Stimulated activated CD8-positive, alpha-beta memory T cell treated with anti-CD3 and anti-CD28 coated beads, Interleukin-2, amount 100 ng/mL, for 1 hour (primary cell): ENCODE measurements around the gene RBM25.
A peak's percentile ranks its signal among the peaks of the same experiment; 100 is the strongest.

Experiments
- DNase-seq, 2 donors: peaks; one replicate each; pipeline ENCODE4 v3.0.0-alpha.2; 2020; ENCODE audit warnings: low read depth in 2 of 2

Gene RBM25

DNA sequence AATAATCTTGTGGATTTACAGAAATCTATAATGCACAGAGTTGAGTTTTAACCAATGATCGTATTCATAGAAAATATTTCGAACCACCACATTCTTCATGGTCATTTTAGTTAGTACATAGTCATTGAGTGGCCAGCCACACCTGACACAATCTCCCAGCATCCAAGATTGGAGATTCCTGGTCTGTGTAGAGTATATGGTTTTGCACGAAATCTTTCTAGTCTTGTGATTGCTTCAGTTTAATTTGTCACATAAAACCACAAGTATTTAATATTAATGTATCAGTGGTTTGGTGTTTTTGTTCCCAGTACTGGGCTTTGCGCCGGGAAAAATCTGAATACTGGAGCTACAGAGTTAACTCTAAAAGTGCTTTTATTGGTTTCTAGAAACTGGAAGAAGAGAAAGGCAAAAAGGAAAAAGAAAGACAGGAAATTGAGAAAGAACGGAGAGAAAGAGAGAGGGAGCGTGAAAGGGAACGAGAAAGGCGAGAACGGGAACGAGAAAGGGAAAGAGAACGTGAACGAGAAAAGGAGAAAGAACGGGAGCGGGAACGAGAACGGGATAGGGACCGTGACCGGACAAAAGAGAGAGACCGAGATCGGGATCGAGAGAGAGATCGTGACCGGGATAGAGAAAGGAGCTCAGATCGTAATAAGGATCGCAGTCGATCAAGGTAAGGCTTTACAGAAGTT, 44.6 kb downstream of the RBM25 start:
- no peak for DNase-seq

DNA sequence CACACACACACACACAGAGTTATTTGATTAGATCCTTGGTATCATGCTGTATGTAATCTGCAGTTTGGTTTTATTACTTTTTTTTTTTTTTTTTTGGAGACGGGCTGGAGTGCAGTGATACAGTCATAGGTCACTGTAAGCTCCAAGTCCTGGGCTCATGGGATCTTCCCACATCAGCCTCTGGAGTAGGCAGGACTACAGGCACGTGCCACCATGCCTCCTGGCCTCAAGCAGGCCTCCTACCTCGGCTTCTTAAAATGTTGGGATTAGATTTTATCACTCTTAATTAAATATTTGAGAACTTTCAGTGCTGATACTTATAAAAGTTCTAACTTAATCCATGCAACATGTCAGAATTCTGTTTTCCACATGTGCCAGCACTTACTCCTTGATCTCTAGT, 46.7 kb downstream of the RBM25 start:
- no peak for DNase-seq

DNA sequence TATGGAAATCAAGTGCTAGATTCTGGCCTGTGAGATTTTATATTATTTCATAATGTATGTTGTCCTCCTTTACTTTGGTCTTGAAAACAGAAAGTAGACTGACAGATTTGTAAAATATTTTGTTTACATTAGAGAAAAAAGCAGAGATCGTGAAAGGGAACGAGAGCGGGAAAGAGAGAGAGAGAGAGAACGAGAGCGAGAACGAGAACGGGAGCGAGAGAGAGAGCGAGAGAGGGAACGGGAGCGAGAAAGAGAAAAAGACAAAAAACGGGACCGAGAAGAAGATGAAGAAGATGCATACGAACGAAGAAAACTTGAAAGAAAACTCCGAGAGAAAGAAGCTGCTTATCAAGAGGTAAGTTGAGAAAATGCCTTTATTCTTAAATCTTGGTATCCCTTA, 47.4 kb downstream of the RBM25 start:
- no peak for DNase-seq

DNA sequence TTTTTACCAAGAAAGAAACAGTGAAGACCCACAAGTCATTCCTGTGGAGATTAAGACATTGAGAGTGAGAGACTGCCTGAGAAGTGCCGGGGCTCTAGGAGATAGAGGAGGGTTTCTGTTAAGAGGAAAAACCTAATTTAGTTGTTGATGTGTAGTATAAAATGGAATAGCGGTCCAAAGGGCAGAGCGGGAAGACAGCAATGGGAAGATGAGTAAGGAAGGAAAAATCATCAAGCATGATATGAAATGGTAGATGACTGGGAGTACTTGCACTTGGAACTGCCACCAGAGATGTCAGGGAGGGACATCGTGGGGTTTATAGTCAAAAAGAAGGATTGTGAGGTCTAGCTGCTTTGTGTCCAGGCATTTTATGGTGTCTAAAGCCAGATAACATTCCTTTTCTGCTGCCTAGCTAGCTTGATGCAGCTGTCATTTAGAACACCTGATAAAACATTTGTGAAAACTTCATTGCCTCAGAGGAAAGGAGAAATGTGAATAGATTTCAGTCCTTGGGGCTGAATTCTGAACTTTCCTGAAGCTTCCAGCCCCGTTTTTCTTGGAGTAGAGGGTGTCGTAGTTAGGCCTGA, 57.8 kb downstream of the RBM25 start:
- DNase-seq, result no peak

DNA sequence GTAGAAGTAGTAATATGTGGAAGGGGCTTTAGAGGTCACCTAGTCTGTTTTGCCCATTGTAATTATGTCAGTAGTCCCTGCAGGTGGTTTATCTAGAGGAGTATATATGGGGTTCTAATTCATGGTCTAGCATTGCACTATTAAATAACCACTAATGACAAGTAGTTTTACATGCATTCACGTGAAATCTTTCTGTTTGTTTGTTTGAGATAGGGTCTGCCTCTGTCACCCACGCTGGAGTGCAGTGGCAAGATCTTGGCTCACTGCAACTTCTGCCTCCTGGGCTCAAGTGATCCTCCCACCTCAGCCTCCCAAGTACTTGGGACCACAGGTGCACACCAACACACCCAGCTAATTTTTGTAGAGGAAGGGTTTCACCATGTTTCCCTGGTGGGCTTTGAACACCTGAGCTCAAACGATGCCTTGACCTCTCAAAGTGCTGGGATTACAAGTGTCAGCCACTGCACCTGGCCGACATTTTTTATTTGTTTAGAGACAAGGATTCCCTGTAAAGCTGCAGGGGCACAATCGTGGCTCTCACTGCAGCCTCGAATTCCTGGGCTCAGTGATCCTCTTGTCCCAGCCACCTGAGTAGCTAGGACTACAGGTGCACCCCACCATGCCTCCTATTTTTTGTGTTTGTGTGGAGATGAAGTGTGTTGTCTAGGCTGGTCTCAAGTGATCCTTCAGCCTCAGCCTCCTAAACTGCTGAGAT, 66.0 kb downstream of the RBM25 start:
- no peak for DNase-seq

DNA sequence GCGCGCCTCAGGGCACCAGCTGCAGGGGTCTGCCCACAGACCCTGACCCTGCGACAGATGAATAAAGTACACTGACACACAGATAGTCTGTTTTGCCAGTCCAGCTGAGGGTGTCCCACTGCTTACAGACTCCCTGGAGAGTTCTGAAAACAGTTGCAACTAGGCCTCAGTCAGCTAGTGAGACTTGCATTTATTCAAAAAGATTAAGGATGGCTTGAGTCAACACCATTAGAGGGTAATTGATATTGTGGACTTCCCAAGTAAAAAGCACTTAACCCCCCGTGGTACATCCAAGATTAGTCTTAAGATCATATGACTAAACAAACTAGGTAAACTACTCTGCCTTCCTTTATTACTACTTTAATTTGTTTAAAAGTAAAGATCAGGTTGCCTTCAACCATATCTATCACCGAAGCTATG, 66.8 kb downstream of the RBM25 start:
- DNase-seq, result no peak

DNA sequence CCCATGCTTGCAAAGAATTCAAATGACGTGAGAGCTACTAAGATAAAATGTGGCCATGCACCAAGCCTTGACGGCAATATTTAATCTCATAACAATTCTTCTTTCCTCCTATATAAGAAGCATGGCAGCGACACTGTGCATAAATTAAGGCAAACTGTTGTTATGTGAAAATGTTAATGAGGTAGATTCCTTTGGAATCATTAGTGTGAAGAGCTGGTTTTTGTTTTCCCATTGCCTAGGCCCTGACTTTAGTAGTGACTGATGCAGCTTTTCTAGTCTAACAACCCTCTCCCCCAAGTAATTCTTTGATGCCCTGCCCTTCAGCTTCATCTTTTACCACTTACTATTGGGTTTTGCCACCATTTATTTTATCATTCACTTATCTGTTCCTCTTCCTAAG, 67.4 kb downstream of the RBM25 start:
- no peak for DNase-seq

DNA sequence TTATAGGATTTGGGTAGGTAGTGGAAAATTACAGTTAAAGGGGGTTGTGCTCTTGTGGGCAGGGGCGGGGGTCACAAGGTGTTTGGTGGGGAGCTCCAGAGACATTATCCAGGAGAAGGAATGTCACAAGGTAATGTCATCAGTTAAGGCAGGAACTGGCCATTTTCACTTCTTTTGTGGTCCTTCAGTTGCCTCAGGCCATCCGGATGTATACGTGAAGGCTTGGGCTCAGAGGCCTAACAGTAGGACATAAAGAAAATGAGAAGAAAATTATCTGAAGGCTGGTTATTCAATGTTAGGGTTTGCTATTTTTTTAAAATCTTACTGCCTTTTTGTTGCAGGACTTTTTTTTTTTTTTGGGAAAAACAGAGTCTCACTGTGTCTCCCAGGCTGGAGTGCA, 75.5 kb downstream of the RBM25 start:
- DNase-seq, result no peak

DNA sequence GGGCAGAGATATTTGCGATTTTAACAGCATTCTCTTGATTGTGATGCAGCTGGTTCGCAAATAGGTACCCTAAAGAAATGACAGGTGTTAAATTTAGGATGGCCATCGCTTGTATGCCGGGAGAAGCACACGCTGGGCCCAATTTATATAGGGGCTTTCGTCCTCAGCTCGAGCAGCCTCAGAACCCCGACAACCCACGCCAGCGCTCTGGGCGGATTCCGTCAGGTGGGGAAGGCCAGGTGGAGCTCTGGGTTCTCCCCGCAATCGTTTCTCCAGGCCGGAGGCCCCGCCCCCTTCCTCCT, 77.7 kb downstream of the RBM25 start:
- no peak for DNase-seq

DNA sequence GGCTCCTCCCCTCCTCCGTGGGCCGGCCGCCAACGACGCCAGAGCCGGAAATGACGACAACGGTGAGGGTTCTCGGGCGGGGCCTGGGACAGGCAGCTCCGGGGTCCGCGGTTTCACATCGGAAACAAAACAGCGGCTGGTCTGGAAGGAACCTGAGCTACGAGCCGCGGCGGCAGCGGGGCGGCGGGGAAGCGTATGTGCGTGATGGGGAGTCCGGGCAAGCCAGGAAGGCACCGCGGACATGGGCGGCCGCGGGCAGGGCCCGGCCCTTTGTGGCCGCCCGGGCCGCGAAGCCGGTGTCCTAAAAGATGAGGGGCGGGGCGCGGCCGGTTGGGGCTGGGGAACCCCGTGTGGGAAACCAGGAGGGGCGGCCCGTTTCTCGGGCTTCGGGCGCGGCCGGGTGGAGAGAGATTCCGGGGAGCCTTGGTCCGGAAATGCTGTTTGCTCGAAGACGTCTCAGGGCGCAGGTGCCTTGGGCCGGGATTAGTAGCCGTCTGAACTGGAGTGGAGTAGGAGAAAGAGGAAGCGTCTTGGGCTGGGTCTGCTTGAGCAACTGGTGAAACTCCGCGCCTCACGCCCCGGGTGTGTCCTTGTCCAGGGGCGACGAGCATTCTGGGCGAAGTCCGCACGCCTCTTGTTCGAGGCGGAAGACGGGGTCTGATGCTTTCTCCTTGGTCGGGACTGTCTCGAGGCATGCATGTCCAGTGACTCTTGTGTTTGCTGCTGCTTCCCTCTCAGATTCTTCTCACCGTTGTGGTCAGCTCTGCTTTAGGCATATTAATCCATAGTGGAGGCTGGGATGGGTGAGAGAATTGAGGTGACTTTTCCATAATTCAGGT, 78.3 kb downstream of the RBM25 start, which contains the start of gene PSEN1:
Gene PSEN1, plus strand, starts transcription at position 121 of the 839 bp plus-strand sequence. CDS start 11,513 bp downstream, outside the sequence.
- peak; percentile 98 to 99 for DNase-seq

DNA sequence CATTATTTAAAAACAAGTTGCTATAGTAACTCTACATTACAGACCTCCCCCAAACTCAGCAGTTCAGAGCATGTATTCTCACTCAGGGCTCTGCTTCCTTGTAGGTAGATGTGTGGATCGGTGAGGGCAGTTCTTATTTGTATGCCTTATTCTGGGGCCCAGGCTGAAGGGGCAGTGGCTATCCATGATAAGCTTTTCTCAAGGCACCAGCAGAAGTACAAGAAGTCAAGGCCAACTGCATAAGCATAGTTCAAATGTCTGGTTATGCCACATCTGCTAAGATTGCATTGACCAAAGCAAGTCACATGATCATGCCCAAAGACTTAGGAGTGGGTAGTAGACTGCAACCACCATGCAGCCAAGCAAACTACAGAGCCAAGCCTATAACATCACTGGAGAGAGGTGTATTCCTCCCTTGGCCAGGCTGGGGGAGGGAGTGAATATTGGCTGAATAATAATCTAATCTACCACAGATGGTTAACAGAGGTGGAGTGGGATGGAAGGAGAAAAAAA, 82.5 kb downstream of the RBM25 start:
- DNase-seq, result no peak

DNA sequence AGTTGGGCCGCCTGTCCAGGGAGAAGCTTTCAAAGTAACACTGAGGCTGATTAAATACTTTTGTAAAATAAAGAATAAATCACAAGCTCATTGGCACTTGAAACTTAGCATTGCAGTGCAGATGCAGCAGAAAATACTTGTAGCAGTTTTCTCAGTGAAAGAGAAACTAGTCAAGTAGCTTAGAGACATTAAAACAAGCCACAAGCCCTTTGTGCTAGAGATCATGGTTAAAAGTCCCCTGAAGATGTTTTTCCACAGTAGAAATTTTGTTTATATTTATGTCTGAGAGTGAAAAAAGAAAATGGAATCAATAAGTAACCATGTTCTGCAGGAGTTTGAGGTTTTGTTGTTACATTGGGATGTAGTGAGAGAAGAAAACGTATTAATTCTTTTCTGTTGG, 83.9 kb downstream of the RBM25 start:
- no peak for DNase-seq

DNA sequence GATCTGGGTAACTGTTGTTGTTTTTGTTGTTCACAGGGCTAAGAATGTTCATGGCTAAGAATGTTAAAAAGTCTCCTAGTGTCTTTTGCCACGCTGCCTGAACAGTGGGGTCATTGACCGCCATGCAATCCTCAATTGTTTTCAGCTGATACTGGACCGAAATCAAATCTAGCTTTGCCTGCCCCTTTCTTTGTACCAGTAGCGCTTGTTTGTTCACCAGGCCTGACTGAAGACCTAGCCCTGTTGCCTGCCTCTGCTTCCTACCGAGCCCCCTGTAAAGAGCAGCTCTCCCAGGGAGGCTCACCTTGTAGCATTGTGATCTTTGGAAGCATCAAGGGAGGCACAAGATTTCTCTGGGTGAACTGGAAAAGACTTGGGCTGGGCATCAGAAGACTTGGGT, 84.7 kb downstream of the RBM25 start:
- DNase-seq, result no peak

DNA sequence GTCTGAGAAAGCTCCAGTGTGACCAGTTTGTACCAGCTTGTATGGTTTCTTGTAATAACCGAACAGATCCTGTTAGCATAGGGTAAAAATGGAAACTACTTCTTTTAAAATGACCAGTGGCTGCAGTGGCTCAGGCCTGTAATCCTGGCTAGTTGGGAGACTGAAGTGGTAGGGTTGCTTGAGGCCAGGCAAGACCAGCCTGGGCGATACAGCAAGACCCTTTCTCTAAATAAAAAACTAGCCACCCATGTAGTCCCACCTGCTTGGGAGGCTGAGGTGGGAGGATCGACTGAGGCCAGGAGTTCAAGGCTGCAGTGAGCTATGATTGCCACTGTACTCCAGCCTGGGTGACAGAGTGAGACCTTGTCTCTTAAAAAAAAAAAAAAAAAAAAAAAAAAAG, 85.3 kb downstream of the RBM25 start:
- no peak for DNase-seq

DNA sequence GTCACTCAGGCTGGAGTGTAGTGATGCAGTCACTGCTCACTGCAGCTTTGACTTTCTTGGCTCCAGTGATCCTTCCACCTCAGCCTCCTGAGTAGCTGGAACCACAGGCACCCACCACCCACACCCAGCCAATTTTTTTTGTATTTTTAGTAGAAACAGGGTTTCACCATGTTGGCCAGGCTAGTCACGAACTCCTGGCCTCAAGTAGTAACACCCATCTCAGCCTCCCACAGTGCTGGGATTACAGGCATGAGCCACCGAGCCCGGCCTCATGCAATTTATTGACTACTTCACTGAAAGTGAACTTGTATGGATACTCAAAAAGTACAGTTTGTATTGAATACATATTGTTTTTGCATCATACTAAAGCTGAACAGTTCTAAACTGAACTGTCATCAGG, 87.0 kb downstream of the RBM25 start:
- no peak for DNase-seq

DNA sequence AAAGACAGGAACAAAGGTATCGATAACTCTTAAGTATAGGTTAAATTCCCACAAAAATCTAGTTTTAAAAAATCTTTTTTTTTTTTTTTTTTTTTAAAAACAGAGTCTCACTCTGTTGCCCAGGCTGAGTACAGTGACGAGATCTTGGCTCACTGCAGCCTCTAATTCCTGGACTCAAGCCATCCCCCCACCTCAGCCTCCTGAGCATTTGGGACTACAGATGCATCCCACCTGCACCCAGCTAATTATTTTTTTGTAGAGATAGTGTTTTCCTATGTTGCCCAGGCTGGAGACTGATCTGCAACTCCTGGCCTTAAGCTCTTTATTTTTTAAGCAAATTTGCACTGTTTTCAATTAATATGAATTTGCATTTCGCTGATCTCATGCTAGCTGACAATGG, 87.8 kb downstream of the RBM25 start:
- no peak for DNase-seq

DNA sequence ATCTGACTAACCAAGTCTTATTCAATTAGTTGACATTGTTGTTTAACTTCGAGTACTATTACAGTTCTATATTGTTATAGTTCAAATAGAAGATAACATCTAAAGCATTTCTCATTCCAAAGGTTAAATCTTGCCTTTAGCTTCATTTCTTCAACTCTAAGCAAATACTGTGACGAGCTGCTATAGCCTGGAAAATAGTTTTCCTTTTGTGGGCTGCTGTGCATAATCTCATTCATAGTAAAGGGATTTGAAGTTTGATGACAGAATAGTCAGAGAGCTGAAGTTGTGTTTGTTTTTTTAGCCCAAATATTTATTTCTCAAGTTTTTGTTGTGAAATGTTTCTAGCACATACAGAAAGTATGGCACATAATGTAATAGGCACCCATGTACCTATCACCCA, 91.4 kb downstream of the RBM25 start:
- no peak for DNase-seq

DNA sequence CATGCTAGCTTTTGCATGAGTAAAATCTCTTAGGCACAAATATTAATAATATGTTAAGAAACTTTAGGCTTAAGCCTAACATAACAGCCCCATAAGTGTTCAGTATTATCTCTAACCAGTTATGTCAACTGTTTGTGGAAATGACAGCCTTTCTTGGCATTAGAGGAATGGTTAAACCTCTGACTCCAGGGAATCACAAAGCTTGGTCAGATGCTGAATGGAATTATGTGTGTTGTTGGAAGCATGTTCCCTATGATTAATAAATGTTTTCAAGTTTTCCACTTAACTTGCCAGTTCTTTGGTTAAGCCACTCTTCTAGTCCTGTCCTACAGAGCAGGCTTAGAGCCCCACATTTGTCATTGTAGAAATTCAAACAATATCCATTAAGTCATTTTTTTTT, 94.9 kb downstream of the RBM25 start:
- no peak for DNase-seq

DNA sequence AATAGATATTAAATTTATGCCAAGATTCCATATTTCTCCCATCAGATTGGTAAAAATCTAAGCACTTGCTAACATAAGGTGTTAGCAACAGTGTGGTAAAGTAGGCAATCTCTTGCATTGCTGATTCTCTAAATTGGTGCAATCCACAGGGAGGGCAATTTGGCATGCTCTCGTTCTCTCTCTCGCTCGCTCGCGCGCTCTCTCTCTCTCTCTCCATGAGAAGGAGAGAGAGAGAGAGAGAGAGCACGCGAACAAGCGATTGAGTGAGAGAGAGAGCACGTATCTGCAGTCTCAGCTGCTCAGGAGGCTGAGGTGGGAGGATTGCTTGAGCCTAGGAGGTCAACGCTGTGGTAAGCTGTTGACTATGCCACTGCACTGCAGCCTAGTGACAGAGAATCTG, 103.9 kb downstream of the RBM25 start:
- DNase-seq, result no peak

DNA sequence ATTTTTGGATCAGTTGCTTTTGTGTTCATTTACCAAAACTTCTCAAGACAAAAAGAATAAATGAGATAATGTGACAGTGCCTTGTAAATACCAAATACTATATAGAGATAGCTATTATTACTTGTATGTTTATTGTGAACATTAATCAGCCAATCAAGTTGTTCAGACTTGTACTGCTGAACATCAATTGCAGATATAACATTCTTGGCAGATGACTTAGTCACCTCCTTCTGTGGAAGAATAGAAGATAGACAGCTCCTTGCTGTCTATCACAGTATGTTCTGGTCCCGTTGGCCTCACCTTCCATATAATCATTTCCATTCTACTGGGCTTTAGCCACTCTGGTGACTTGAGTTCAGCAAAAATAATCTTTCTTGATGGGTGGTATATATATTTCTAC, 108.1 kb downstream of the RBM25 start:
- DNase-seq, result no peak

DNA sequence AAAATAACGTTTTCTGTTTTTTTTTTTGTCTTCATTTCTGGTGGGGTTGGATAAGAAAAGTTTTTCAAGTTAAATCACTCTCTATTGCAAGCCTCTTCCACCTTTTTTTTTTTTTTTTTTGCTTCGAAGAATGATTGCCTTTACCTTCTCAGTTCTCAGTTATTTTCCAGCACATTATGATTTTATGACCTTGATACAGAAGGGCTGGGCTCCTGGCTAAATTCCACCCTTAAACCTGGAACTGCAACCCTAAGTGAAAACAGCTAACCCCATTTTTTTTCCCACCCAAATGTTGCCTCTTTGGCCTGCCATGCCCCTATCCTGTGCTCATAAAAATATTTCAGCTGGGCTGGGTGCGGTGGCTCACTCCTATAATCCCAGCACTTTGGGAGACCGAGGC, 109.4 kb downstream of the RBM25 start:
- no peak for DNase-seq

DNA sequence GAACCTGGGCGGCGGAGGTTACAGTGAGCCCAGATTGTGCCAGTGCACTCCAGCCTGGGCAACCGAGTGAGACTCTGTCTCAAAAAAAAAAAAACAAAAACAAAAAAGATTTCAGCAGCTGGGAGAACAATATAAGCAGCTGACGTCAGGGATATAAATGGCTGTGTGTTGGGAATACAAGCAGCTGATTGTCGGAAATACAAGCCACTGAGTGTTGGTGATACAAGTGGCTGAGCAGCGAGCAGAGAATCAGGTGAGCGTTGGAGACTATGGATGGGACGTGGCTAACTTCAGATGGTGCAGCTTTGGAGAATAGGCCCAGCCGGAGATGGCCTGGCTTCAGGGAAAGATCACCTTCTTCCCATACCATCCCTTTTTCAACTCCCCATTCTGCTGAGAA, 109.9 kb downstream of the RBM25 start:
- no peak for DNase-seq
